CMK (cell line): Measurements from ENCODE around the gene GRIK2.

Experiments
- DNase-seq: peaks from one replicate; pipeline ENCODE4 v3.0.0-alpha.2; 2010; ENCODE audit warnings: low read depth

Gene GRIK2

DNA sequence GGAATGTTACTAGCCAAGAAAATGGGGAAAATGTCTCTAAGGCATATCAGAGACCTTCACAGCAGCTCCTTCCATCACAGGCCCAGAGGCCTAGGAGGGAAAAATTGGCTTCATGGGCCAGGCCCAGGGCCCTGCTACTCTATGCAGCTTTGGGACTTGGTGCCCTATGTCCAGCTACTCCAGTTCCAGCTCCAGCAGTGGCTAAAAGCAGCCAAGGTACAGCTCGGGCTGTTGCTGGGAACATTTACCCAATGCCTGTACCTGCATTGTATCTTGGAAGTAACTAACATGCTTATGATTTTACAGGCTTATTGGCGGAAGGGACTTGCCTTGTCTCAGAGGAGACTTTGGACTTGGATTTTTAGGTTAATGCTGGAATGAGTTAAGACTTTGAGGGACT is 390.6 kb downstream of the GRIK2 start:
- no peak for DNase-seq

DNA sequence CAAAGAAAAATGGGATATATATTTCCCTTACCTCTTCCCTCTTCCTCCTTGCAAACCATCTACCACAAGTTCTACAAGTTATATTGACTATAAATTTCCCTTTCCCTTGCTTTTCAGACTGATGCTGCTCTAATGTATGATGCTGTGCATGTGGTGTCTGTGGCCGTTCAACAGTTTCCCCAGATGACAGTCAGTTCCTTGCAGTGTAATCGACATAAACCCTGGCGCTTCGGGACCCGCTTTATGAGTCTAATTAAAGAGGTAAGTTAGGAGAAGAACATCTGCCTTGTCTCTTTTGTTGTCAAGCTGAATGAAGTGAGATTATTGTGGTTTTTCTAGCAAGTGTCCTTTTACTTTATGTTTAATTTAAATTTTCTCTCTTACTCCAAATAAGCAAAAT is 406.0 kb downstream of the GRIK2 start:
- no peak for DNase-seq

DNA sequence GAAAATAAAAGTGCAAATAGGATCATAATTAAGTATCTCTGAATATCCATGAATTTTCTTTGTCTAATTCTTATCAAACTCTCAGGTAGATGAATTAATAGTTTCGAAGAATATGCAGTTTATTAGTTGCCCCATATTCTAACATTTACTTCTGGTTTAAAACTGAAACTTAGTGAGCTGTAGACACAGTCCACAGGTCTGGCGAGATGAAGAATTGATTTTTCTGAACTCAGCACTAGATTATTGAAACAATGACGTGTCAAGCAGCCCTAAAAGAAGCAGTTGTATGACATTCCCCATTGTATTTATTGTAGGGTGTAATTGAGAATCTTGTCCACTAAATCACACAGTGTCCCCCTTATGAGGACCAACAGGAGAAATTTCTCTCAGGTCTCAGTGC is 407.1 kb downstream of the GRIK2 start:
- no peak for DNase-seq

DNA sequence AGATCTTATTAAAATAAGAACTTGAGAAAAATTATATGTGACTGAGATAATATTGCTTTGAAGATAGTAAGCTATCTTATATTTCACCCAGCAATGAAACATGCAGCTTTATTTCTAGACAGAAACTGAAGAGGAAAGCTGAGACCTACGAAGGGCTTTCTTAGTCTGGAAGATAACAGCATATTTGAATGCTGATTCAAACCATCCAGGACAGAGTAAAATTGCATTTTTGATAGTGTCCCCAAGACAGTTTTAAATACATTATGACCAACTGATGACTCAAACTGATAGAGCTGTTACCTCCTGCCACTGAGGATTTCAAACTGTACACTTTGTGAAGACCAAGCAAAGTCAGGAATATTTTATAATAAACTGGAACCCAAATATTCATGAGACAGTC is 409.6 kb downstream of the GRIK2 start:
- no peak for DNase-seq

DNA sequence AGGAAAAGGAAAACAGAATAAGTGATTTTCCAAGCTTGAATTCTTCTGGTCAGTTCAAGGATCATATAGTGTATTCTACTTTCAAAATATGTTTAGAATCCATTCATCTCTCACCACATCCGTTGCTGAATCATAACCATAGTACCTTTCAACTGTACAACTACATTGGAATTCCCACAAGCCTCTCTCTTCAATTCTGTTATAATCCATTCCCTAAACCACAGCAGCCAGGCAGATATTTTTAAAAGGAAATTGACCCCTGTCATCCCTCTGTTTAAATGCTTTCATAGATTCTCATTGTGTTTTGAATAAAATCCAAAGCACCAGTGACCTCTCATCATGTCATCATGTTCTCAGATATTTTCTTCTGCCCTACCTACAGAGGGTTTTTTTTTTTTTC is 412.7 kb downstream of the GRIK2 start:
- DNase-seq = no peak

DNA sequence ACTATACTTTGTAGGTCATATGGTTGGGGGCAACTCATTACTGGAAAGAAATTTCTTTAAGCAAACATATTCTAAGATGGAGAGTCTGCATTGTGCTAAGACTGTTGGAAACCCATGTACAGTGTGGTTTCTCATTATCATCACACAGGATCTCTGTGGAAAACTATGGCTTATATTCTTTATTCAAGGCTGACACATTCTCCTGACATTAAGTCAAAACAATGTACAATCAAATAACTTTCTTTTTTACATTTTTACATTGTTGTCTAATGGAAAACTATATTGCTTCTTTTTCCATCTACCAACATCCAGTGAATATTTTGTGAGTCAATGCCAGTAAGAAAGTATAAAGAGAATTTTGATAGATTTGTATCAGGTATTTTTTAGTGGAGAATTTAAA is 417.6 kb downstream of the GRIK2 start:
- DNase-seq = no peak

DNA sequence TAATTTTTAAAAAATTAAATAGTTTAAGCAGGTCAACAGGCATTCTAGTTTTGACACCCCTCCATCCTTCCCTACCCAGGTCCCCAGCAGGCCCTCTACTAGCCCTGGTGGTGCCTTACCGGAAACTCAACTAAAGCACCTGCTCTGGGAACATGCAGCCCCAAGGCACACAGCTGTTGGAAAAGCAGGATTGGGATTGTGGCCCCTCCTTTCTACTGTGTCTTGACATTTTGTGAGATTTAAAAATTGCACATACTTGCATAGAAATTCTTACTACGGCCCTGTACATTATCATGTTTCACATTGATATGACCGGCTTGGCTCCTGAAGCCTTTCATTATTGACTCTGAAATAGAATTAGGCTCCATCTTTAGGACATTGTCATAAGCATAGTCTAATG is 423.2 kb downstream of the GRIK2 start:
- no peak for DNase-seq

DNA sequence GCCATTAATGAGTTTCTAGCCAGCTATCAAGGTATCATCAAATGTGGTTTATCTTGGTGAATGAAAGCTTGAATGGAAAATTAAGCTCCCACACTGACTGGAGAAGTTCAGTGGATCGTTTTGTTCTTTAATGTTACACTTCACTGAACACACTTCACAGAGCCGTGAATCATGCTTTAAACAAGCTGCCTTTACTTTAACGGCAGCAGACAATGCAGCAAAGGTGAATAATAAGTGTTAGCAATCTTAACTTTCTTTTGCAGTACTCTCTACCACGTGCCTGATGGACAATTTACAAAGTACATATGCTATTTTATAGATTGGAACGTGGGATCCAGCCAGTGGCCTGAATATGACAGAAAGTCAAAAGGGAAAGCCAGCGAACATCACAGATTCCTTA is 424.5 kb downstream of the GRIK2 start:
- DNase-seq = no peak

DNA sequence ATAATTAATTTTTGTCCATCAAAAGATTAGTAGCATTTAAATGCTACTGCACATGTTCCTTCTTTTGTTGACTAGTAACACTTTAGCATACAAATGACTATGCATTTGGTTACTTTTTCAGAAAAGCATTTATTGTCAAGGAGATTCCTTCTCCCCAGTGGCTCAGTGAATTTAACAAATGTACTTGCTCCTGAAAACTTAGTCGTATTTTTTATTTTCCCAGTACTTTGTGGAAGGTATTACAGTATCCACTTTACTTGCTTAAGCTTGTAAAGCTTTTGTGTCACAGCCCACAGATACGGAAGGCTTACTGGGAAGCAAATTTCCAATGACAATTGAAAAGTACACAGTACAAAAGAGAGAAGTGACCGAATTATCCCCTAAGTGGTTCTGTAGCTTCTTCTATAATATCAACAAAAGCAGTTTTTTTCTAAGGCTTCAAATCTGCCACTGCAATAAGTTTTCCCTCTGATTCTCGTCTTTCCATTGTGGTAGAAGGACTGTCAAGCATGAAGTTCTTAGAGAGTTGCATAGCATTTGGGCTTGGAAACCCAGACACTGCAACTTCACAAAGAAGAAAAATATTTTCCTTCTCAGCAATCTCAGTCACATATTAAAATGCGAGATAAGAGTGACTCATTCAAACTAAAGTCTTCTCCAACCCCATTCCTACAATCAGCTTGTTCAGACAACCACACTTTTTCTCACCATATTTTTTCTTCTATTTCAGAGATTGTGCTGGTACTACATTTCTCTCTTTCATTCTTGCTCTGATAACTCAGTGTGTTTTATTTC is 431.2 kb downstream of the GRIK2 start:
- no peak for DNase-seq

DNA sequence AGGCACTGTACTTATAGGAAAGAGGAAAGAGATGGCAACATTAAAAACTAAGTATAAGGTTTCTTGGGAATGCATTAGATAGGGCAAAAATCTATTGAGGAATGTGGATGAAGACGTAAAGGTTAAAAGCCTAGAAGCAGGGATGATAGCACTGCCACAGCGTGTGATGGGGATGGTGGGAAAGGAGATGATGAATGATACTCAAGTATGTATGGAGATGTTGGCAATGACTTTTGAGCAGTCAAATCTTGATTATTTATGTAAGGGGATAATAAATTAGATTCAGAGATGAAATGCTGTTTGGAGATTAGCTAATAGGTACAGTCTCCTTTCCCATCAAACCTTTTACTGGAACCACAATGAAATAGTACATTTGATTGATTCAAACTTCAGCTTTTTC is 432.8 kb downstream of the GRIK2 start:
- DNase-seq = no peak

DNA sequence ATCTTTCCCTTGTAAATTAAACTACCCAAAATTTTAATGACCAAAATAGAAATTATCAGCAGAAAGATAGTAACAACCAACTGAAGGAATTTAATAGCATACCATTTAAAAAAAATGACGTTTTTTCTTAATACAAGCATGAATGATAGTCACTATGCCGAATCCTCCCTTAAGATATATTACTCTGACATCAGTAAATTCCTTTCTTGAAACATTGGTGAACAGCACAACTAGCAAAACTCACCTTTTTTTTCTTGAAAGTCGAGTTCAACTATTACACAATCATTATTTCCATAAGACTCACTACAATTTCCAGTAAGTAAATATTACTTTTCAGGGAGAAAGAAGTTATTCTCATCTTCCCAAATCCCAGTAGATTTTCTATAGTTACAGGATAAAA is 433.2 kb downstream of the GRIK2 start:
- DNase-seq = no peak

DNA sequence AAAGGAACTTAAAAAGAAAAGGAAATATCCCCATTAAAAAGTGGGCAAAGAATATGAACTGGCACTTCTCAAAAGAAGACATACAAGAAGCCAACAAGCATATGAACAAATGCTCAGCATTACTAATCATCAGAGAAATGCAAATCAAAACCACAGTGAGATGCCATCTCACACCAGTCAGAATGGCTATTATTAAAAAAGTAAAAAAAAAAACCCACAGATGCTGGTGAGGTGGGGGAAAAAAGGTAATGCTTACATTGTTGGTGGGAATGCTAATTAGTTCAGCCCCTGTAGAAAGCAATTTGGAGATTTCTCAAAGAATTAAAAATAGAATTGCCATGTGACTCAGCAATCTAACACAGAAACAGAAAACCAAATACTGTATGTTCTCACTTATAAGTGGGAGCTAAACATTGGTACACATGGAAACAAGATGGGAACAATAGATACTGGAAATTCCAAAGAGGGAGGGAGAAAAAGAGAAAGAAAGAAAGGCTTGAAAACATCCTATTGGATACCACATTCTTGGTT is 437.1 kb downstream of the GRIK2 start:
- no peak for DNase-seq

DNA sequence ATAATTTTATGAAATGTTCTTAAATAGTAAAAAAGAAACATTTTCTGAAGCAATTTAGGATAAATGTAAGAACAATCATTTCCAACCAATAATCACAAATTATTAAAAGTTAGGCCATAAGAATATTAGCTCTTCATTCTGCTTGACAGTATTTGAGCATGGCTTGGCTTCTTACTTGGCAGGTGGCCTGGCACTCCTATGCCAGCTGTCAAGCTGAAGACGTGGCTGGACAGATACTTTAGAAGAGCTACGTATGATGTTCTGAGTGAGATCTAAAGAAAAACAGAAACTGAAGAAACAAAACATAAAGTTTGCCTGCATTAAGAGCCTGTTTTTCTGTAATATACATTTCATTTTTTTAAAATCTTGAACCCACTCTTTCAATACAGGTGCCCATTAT is 438.9 kb downstream of the GRIK2 start:
- no peak for DNase-seq

DNA sequence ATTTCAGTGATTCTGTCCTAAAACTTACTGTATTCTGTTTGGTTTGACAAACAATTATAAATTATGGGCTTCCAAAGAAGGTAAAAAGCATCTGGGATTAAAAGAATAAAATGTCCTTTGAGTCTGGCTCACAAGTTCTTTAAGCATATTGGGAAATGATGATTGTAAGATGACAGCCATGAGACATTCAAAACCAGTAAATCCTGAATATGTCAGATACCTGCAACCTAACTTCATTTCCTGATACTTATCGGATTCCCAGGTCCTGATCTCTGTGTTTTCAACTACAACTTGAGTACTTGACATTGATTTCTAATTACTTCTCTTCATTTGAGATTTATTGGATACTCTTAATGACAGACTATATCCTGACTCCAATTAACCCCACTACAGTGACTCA is 446.6 kb downstream of the GRIK2 start:
- DNase-seq = no peak

DNA sequence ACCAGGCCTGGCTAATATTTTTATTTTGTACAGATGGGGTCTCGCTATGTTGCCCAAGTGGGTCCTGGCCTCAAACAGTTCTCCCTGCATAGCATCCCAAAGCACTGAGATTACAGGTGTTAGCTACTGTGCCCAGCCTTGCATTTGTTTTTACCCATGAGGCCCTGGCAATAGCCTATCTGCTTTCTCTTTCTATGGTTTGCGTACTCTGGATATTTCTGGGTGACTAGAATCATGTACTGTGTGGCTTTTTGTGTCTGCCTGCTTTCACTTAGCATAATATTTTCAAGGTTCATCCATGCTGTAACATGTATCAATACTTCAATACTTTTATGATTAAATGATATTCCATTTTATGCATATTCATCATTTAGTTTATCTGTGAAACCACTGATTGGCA is 451.7 kb downstream of the GRIK2 start:
- no peak for DNase-seq

DNA sequence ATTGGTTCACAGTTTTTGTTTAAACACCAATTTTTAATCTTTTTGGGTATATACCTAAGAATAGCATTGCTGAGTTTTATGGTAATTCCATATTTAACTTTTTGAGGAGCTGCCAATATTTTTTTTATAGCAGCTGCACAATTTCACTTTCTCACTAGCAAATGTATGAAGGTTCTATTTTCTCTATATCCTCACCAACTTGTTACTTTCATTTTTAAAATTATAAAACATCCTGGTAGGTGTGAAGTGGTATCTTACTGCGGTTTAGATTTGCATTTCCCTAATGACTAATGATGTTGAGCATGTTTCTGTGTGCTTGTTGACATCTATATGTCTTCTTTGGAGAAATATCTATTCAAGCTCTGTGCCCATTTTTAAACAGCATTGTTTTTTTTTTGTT is 452.1 kb downstream of the GRIK2 start:
- DNase-seq = no peak

DNA sequence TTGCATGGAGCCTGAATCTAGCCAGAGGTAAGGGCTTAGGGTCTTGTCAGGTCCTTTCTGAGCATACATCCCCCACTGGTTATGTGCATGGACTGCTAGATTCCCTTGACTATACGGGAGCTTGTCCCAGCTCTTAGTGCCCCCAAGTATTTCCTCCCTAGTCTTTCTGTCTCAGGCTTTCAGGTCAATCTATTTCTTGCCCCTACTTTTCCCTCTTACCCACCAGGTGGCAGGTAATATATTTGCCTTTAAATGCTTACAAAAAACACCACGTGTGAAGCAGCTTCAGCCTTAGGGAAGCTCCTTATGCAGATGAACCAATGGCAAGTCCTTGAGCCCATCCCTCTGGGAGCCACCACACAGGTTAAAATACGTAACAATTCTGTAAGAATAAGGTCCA is 454.2 kb downstream of the GRIK2 start:
- DNase-seq = no peak

DNA sequence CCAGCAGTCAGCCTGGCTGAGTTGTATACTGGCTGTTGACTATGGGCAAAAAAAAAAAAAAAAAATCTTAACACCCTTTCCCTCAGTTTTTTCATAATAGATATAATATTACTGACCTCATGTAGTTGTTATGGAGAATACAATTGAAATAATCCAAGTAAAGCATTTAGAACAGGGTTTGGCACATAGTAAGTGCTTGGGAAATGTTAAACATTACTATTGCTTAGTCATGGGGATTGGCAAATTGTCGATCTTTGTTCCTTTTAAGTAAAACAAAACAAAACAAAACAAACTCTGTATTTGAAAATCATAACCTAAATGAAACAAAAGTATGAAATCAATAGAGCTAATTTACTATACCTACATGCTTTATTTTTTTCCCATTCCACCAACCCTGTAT is 458.4 kb downstream of the GRIK2 start:
- no peak for DNase-seq

DNA sequence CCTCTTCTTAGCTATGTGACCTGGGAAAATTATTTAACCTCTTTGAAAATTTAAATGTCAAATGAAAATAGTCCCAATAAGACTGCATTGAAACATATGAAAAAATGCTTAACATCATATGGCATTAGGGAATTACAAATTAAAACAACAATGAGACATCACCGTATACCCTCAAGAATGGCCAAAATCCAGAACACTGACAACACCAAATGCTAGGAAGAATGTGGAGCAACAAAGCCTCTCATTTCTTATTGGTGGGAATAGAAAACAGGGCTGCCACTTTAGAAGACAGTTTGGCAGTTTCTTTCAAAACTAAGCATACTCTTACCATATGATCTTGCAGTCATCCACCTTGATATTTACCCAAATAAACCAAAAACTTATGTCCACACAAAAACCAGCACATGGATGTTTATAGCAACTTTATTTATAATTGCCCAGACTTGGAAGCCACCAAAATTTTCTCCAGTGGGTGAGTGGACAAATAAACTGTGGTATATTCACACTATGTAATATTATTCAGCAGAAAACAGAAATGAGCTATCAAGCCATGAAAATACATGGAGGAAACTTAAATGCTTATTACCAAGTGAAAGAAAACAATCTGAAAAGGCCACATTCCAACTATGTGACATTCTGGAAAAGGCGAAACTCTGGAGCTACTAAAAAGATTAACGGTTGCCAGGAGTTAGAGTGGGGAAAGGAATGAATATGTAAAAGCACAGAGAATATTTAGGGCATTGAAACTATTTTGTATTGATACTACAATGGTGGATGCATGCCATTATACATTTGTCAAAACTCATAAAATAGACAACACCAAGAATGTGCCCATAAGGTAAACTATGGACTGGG is 459.9 kb downstream of the GRIK2 start:
- DNase-seq = no peak

DNA sequence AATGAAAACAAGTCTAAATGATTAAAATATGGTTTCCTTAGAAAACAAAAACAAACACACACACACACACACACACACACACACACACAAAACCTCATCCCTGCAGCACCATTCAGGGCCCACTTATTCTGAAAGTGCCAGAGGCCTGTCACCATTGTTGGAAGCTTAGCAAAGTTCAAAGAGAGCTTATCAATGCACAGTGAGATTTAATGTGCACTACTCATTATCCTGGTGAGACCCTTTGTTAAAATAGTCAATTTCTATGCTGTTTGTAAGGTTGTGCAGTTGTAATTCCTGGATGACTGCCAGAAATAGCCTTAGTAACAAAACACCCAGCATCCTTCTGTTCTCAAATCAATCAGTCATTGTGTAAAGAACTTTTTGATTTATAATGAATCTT is 482.9 kb downstream of the GRIK2 start:
- no peak for DNase-seq

DNA sequence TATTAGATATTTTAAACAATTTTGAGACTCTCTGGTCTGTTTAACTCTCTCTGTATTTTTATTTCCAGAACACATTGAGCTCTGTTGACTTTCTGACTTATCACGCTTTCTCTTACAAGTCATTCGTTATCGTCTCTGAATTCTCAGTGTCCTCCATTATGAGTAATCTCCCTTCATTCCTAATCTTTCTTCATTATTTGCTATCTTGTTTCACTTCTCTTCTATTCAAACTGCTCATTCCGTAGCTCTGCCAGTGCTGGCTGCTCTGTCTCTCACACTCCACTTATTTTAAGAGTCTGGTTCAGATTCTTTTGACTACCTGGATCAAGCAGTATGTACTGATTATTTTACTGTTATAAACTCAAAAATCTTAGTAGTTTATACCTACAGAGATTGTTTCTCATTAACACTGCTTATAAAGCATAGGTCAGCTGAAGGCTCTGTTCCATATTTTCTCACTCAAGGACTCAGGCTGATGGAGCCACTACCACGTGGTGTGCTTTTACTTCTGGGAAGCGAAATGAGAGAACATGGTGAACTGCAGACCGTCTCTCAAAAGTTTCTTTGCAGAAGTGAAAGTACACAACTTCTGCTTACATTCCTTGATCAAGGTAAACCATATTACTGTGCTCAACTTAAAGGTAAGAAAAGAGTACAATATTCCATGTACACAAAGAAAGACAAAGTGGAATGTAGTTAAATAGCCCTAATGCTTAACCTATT is 485.2 kb downstream of the GRIK2 start:
- no peak for DNase-seq

DNA sequence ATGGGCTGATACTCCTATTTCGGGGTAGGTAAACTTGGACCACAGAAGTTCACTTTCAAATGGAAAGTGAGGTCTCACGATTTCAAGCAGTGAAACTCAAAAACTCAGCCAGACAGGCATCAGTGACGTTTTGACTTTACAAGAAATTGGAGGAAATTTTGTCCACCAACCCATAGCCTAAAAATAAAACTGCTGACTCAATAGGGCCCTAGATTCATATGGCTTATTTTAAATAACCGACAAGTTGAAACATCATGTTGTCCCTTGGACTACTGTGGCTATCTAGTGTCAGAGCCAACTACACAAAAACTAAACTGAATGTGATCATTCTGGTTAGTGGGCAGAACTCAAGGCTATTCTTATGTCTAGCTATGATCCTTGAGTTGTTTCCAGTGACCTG is 486.3 kb downstream of the GRIK2 start:
- DNase-seq = no peak

DNA sequence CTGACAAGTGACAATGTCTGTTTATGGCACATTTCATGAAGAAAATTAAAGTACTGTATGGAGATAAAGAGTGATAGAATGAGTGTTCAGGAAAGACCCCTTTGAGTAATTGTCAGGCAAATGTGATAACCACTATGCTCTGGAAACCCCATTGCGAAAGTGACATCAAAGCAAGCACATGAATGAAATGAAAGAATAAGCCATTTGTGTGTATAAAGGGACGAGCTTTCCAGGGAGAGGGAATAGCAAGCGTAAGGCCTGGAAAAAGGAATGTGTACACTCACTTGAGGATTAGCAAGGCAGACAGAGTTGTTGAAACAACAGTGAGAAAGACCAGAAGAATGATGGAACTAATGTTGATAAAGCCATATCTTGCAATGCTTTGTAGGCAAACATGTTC is 490.0 kb downstream of the GRIK2 start:
- no peak for DNase-seq
